ENCODE data around the gene CYP4F11.
"Not testable (repeated sequence)": the region's sequence is repeated elsewhere in the genome, so short reads cannot be mapped to it uniquely, and the experiment has no call there.

CYP4F11 gene

GRCh38 chr19:15922021-15922420 is 12.3 kb downstream of the CYP4F11 start:
- no peak for DNase-seq (ENCODE audit: low read depth in 2 of 2)

- DNase-seq (ENCODE audit: low read depth in 2 of 2), result no peak
Measured at GRCh38 chr19:15919243-15919642, 15.1 kb downstream of the CYP4F11 start.

GRCh38 chr19:15915109-15915508 is 19.2 kb downstream of the CYP4F11 start:
- no peak for DNase-seq (ENCODE audit: low read depth in 2 of 2)

- no peak for DNase-seq (ENCODE audit: low read depth in 2 of 2)
Measured at GRCh38 chr19:15913830-15914229, 20.5 kb downstream of the CYP4F11 start.

- DNase-seq (ENCODE audit: low read depth in 2 of 2), result no peak
Measured at GRCh38 chr19:15913384-15913783, 20.9 kb downstream of the CYP4F11 start.

GRCh38 chr19:15911599-15912235 is 22.6 kb downstream of the CYP4F11 start:
- DNase-seq (ENCODE audit: low read depth in 2 of 2), result no peak

- DNase-seq (ENCODE audit: low read depth in 2 of 2), result no peak
Measured at GRCh38 chr19:15905026-15905425, 29.3 kb downstream of the CYP4F11 start.

- not testable (repeated sequence) for DNase-seq (ENCODE audit: low read depth in 2 of 2)
Measured at GRCh38 chr19:15902898-15903297, 31.4 kb downstream of the CYP4F11 start.

GRCh38 chr19:15902254-15902653 is 32.1 kb downstream of the CYP4F11 start:
- no peak for DNase-seq (ENCODE audit: low read depth in 2 of 2)

GRCh38 chr19:15900504-15900903 is 33.8 kb downstream of the CYP4F11 start:
- DNase-seq (ENCODE audit: low read depth in 2 of 2), result no peak

GRCh38 chr19:15900032-15900431 is 34.3 kb downstream of the CYP4F11 start:
- DNase-seq (ENCODE audit: low read depth in 2 of 2), result not testable (repeated sequence)

- not testable (repeated sequence) for DNase-seq (ENCODE audit: low read depth in 2 of 2)
Measured at GRCh38 chr19:15899561-15899960, 34.8 kb downstream of the CYP4F11 start.

GRCh38 chr19:15897738-15898276 is 36.5 kb downstream of the CYP4F11 start, which contains the start of gene CYP4F2:
TSS of gene CYP4F2 (minus strand) at chr19:15898074. CDS start at chr19:15897611, 463 bp downstream.
- DNase-seq (ENCODE audit: low read depth in 2 of 2), result no peak

GRCh38 chr19:15897026-15897737 is 37.1 kb downstream of the CYP4F11 start:
- DNase-seq (ENCODE audit: low read depth in 2 of 2), result no peak

- DNase-seq (ENCODE audit: low read depth in 2 of 2), result no peak
Measured at GRCh38 chr19:15895876-15896430, 38.4 kb downstream of the CYP4F11 start.

- DNase-seq (ENCODE audit: low read depth in 2 of 2), result no peak
Measured at GRCh38 chr19:15894359-15894758, 40.0 kb downstream of the CYP4F11 start.

- DNase-seq (ENCODE audit: low read depth in 2 of 2), result no peak
Measured at GRCh38 chr19:15893477-15893876, 40.9 kb downstream of the CYP4F11 start.

- DNase-seq (ENCODE audit: low read depth in 2 of 2), result no peak
Measured at GRCh38 chr19:15892012-15892411, 42.3 kb downstream of the CYP4F11 start.

GRCh38 chr19:15891434-15891833 is 42.9 kb downstream of the CYP4F11 start:
- DNase-seq (ENCODE audit: low read depth in 2 of 2), result no peak

GRCh38 chr19:15889339-15889738 is 45.0 kb downstream of the CYP4F11 start:
- not testable (repeated sequence) for DNase-seq (ENCODE audit: low read depth in 2 of 2)

GRCh38 chr19:15885919-15886318 is 48.4 kb downstream of the CYP4F11 start:
- no peak for DNase-seq (ENCODE audit: low read depth in 2 of 2)

- DNase-seq (ENCODE audit: low read depth in 2 of 2), result no peak
Measured at GRCh38 chr19:15885167-15885566, 49.2 kb downstream of the CYP4F11 start.

- DNase-seq (ENCODE audit: low read depth in 2 of 2), result not testable (repeated sequence)
Measured at GRCh38 chr19:15883329-15883728, 51.0 kb downstream of the CYP4F11 start.
